Measurements from ENCODE around the gene SRBD1.

Gene SRBD1

DNA sequence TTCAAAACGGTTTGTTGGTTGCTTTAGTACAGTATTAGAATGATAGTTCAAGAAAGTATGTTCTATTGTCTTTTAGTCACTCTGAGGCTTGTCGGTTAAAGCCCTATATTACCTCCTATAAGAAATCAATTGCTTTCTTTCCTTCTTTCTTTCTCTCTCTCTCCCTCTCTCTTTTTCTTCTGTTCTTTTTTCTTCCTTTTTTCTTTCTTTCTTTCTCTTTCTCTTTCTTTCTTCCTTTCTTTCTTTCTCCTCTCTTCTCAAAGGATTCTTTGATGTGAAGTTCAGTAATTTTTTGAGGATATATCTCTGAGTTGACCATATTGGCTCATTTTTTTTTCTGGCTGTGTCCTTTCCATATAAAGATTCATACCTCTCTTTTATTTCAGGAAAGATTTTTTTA is 249.4 kb downstream of the SRBD1 start:
- Histone ChIP-seq H3K4me1 (ENCODE audit: low read length) (no peaks in the 10 kb centered on the region), H3K27me3 (replicated peaks; ENCODE audit: insufficient read depth, low read length) (no peaks in the 10 kb centered on the region), H3K9me2 (replicated peaks; ENCODE audit: insufficient read depth, low read length) (no peaks in the 10 kb centered on the region), H3K79me2 (ENCODE audit: low read length) (no peaks in the 10 kb centered on the region), H3K36me3 (replicated peaks; ENCODE audit: insufficient read depth, low read length) (no peaks in the 10 kb centered on the region), H3F3A (ENCODE audit: insufficient read depth, low read length) (no peaks in the 10 kb centered on the region), H2AFZ (ENCODE audit: low read length) (no peak overlapping the region), H3K9ac (ENCODE audit: low read length) (no peak overlapping the region), H3K4me3 (ENCODE audit: low read length) (no peak overlapping the region), H3K4me2 (ENCODE audit: low read depth, low read length) (no peak overlapping the region), H3K9me3 (replicated peaks; ENCODE audit: insufficient read depth, low read length) (no peaks in the 10 kb centered on the region), H3K27ac (ENCODE audit: low read length) (no peak overlapping the region), H4K20me1 (ENCODE audit: insufficient read depth, low read length) (no peaks in the 10 kb centered on the region)
- no peak for DNase-seq
- TF ChIP-seq, protein P1, sequence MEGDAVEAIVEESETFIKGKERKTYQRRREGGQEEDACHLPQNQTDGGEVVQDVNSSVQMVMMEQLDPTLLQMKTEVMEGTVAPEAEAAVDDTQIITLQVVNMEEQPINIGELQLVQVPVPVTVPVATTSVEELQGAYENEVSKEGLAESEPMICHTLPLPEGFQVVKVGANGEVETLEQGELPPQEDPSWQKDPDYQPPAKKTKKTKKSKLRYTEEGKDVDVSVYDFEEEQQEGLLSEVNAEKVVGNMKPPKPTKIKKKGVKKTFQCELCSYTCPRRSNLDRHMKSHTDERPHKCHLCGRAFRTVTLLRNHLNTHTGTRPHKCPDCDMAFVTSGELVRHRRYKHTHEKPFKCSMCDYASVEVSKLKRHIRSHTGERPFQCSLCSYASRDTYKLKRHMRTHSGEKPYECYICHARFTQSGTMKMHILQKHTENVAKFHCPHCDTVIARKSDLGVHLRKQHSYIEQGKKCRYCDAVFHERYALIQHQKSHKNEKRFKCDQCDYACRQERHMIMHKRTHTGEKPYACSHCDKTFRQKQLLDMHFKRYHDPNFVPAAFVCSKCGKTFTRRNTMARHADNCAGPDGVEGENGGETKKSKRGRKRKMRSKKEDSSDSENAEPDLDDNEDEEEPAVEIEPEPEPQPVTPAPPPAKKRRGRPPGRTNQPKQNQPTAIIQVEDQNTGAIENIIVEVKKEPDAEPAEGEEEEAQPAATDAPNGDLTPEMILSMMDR (IDR thresholded peaks at IDR 0.05; ENCODE audit: low read length) = no peak
- TF ChIP-seq EZH2 (optimal IDR thresholded peaks at IDR 0.05; ENCODE audit: low read depth, low read length) = no peak
- TF ChIP-seq EZH2phosphoT487 (IDR thresholded peaks at IDR 0.05; ENCODE audit: low read length) = no peak

DNA sequence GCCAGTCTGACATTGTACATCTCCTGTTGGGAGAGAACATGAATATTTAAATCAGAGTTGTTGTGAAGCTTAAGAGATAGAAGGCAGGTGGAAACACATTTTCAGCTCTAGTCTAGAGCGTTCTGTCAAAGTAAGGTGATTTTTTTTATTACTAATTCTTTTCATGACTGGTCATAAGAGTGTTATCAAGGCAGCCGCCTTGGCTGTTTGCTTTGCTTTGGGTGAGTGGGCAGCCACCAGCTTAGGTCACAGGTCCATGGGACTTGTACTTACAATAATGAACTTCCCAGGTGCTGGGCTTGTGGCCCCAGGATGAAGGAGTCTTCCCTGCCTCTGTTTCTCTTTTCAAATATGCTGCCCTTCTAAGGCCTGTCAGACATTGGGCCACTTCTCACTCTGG is 256.3 kb downstream of the SRBD1 start:
- no peaks in the 10 kb centered on the region for H3K27me3 ChIP-seq (replicated peaks; ENCODE audit: insufficient read depth, low read length)
- no peak for DNase-seq

DNA sequence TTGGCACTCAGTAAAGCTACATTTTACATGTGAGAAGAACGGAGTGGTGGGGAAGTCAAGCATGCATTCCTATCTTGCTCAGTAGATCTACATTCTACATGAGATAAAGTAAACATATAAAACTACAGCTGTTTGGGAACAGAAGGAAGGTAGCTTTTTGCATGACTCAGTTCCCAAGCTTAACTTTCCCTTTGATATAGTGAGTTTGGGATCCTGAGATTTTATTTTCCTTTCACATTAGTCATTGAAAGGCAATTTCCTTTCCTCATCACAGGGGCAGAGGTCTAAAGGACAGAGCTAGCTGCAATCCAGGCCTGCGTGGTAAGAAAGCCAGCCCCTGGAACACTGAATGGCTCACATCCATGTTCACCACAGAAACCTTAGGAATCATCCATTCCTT is 257.2 kb downstream of the SRBD1 start:
- Histone ChIP-seq H3K4me3 (ENCODE audit: low read length) (no peak overlapping the region), H3K36me3 (replicated peaks; ENCODE audit: insufficient read depth, low read length) (no peaks in the 10 kb centered on the region), H3K27ac (ENCODE audit: low read length) (no peak overlapping the region), H3K9me3 (replicated peaks; ENCODE audit: insufficient read depth, low read length) (no peaks in the 10 kb centered on the region), H3K4me2 (ENCODE audit: low read depth, low read length) (no peak overlapping the region), H3F3A (ENCODE audit: insufficient read depth, low read length) (no peaks in the 10 kb centered on the region), H3K9me2 (replicated peaks; ENCODE audit: insufficient read depth, low read length) (no peaks in the 10 kb centered on the region), H3K9ac (ENCODE audit: low read length) (no peak overlapping the region), H3K27me3 (replicated peaks; ENCODE audit: insufficient read depth, low read length) (no peaks in the 10 kb centered on the region), H4K20me1 (ENCODE audit: insufficient read depth, low read length) (no peaks in the 10 kb centered on the region), H3K4me1 (ENCODE audit: low read length) (no peaks in the 10 kb centered on the region), H3K79me2 (ENCODE audit: low read length) (no peaks in the 10 kb centered on the region), H2AFZ (ENCODE audit: low read length) (no peak overlapping the region)
- DNase-seq = no peak
- TF ChIP-seq EZH2 (optimal IDR thresholded peaks at IDR 0.05; ENCODE audit: low read depth, low read length) (no peak), EZH2phosphoT487 (IDR thresholded peaks at IDR 0.05; ENCODE audit: low read length) (no peak)
- TF ChIP-seq, protein P1 (IDR thresholded peaks at IDR 0.05; ENCODE audit: low read length) = no peak

More for the DNA sequence above, 256.3 kb downstream of the SRBD1 start:
- H3K4me2 ChIP-seq (ENCODE audit: low read depth, low read length) = no peak overlapping the region
- no peaks in the 10 kb centered on the region for H3K36me3 ChIP-seq (replicated peaks; ENCODE audit: insufficient read depth, low read length)
- no peak overlapping the region for H3K4me3 ChIP-seq (ENCODE audit: low read length)
- no peaks in the 10 kb centered on the region for H3K4me1 ChIP-seq (ENCODE audit: low read length)
- no peaks in the 10 kb centered on the region for H3K9me2 ChIP-seq (replicated peaks; ENCODE audit: insufficient read depth, low read length)
- no peaks in the 10 kb centered on the region for H3K9me3 ChIP-seq (replicated peaks; ENCODE audit: insufficient read depth, low read length)
- no peaks in the 10 kb centered on the region for H3F3A ChIP-seq (ENCODE audit: insufficient read depth, low read length)
- no peaks in the 10 kb centered on the region for H3K79me2 ChIP-seq (ENCODE audit: low read length)
- H3K27ac ChIP-seq (ENCODE audit: low read length) = no peak overlapping the region
- H3K9ac ChIP-seq (ENCODE audit: low read length) = no peak overlapping the region
- H2AFZ ChIP-seq (ENCODE audit: low read length) = no peak overlapping the region
- no peaks in the 10 kb centered on the region for H4K20me1 ChIP-seq (ENCODE audit: insufficient read depth, low read length)
- TF ChIP-seq, protein P1 (IDR thresholded peaks at IDR 0.05; ENCODE audit: low read length) = no peak
- TF ChIP-seq EZH2phosphoT487 (IDR thresholded peaks at IDR 0.05; ENCODE audit: low read length) (no peak), EZH2 (optimal IDR thresholded peaks at IDR 0.05; ENCODE audit: low read depth, low read length) (no peak)

All from MM.1S (cell line).